Astrocyte (in vitro differentiated cells and primary cell): ENCODE results near the gene CREG2. TPM values are rescaled to one million over a fixed set of nuclear protein-coding genes. Genes with fewer than 3 reads are reported as not detected.

ENCODE experiments used
- DNase-seq: peaks from one replicate; pipeline ENCODE4 v3.0.0-alpha.2; 2010; ENCODE audit warnings: low read depth
- FAIRE-seq: peaks from 2 replicates; lab custom pipeline; 2011; peaks lifted over from hg19 to GRCh38; lab: Jason Lieb, UNC
- H2AFZ ChIP-seq: 2 replicates; pipeline ENCODE4 v1.6.0; 2012; ENCODE audit warnings: low read depth, low read length, inconsistent platforms
- H3K27ac ChIP-seq: 2 replicates; pipeline ENCODE4 v1.5.1; 2011; ENCODE audit warnings: low read depth, low read length, inconsistent platforms
- H3K27me3 ChIP-seq: 2 replicates; pipeline ENCODE4 v1.6.0; 2011; ENCODE audit warnings: low read length, inconsistent platforms; ENCODE audit not compliant: insufficient read depth
- H3K36me3 ChIP-seq: 2 replicates; pipeline ENCODE4 v1.5.1; 2011; ENCODE audit warnings: low read length, inconsistent platforms; ENCODE audit not compliant: insufficient read depth
- H3K4me1 ChIP-seq: 2 replicates; pipeline ENCODE4 v1.5.1; 2011; ENCODE audit warnings: low read length, inconsistent platforms; ENCODE audit not compliant: insufficient read depth
- H3K4me2 ChIP-seq: 2 replicates; pipeline ENCODE4 v1.6.0; 2012; ENCODE audit warnings: low read length, inconsistent platforms
- H3K4me3 ChIP-seq: 2 replicates; pipeline ENCODE4 v1.5.1; 2011; ENCODE audit warnings: low read depth, mild to moderate bottlenecking, low read length, inconsistent platforms; ENCODE audit not compliant: insufficient read depth
- H3K79me2 ChIP-seq: 2 replicates; pipeline ENCODE4 v1.6.0; 2012; ENCODE audit warnings: mild to moderate bottlenecking, low read length, inconsistent platforms; ENCODE audit not compliant: insufficient read depth
- H3K9ac ChIP-seq: 2 replicates; pipeline ENCODE4 v1.6.0; 2012; ENCODE audit warnings: mild to moderate bottlenecking, low read length, inconsistent platforms
- H3K9me3 ChIP-seq: 2 replicates; pipeline ENCODE4 v1.5.1; 2012; ENCODE audit warnings: low read depth, mild to moderate bottlenecking, low read length, inconsistent platforms; ENCODE audit not compliant: insufficient read depth
- H4K20me1 ChIP-seq: 2 replicates; pipeline ENCODE4 v1.6.0; 2012; ENCODE audit warnings: low read length, inconsistent platforms; ENCODE audit not compliant: insufficient read depth
- H3K27ac Mint-ChIP-seq: one replicate; pipeline ENCODE4 v1.8.0; 2021; ENCODE audit warnings: mild to moderate bottlenecking, mixed read lengths; ENCODE audit not compliant: unreplicated experiment
- H3K27me3 Mint-ChIP-seq: one replicate; pipeline ENCODE4 v1.8.0; 2021; ENCODE audit warnings: low read depth, mixed read lengths; ENCODE audit not compliant: unreplicated experiment
- H3K36me3 Mint-ChIP-seq: one replicate; pipeline ENCODE4 v1.8.0; 2021; ENCODE audit warnings: low read depth, mixed read lengths; ENCODE audit not compliant: unreplicated experiment
- H3K4me1 Mint-ChIP-seq: one replicate; pipeline ENCODE4 v1.8.0; 2021; ENCODE audit warnings: low read depth, mixed read lengths; ENCODE audit not compliant: unreplicated experiment
- H3K4me3 Mint-ChIP-seq: one replicate; pipeline ENCODE4 v1.8.0; 2021; ENCODE audit warnings: mild to moderate bottlenecking, moderate library complexity, mixed read lengths; ENCODE audit not compliant: unreplicated experiment
- H3K9me3 Mint-ChIP-seq: one replicate; pipeline ENCODE4 v1.8.0; 2021; ENCODE audit warnings: mild to moderate bottlenecking, mixed read lengths; ENCODE audit not compliant: unreplicated experiment
- CTCF ChIP-seq: IDR thresholded peaks from 2 replicates; pipeline ENCODE4 v1.5.1; 2011; ENCODE audit warnings: low read depth, mild to moderate bottlenecking, inconsistent platforms, low read length, moderate library complexity; ENCODE audit not compliant: insufficient read depth
- EZH2 ChIP-seq: IDR thresholded peaks from 2 replicates; pipeline ENCODE4 v1.6.1; 2012; ENCODE audit warnings: mild to moderate bottlenecking, low read length, inconsistent platforms; ENCODE audit not compliant: insufficient read depth
- total RNA-seq: library from RNA; stranded (reverse); gene quantifications from 2 replicates; pipeline ENCODE4 v1.2.1, GENCODE V29; 2021

Gene CREG2
- total RNA-seq, 1 donor from 2014 or later = 0.11 TPM

GRCh38 chr2:101369100-101369499, 18.2 kb downstream of the CREG2 start:
- Mint-ChIP-seq H3K36me3 (peaks cover 2% of the 10 kb centered on the region), H3K4me1 (no peaks in the 10 kb centered on the region), H3K27ac (no peak overlapping the region), H3K9me3 (peaks cover 5% of the 10 kb centered on the region), H3K27me3 (peaks cover 25% of the 10 kb centered on the region), H3K4me3 (no peak overlapping the region)
- H3K9ac ChIP-seq = no peak overlapping the region
- H3K4me1 ChIP-seq = no peaks in the 10 kb centered on the region
- H3K4me3 ChIP-seq = no peak overlapping the region
- no peaks in the 10 kb centered on the region for H4K20me1 ChIP-seq
- H3K36me3 ChIP-seq = no peaks in the 10 kb centered on the region
- FAIRE-seq (no peak), DNase-seq (no peak)
- H3K4me2 ChIP-seq = no peak overlapping the region
- no peaks in the 10 kb centered on the region for H3K9me3 ChIP-seq
- no peak for TF ChIP-seq EZH2
- TF ChIP-seq CTCF = no peak
- H3K27me3 ChIP-seq = peaks cover 7% of the 10 kb centered on the region
- no peak overlapping the region for H2AFZ ChIP-seq
- H3K27ac ChIP-seq = no peak overlapping the region
- no peaks in the 10 kb centered on the region for H3K79me2 ChIP-seq

GRCh38 chr2:101368376-101368775, 18.9 kb downstream of the CREG2 start:
- TF ChIP-seq CTCF = no peak
- no peak for TF ChIP-seq EZH2
- Mint-ChIP-seq H3K36me3 (peaks cover 2% of the 10 kb centered on the region), H3K4me1 (no peaks in the 10 kb centered on the region), H3K27me3 (peaks cover 29% of the 10 kb centered on the region), H3K27ac (no peak overlapping the region), H3K9me3 (peaks cover 4% of the 10 kb centered on the region), H3K4me3 (no peak overlapping the region)
- no peak for FAIRE-seq
- DNase-seq = no peak
- no peaks in the 10 kb centered on the region for H3K79me2 ChIP-seq
- no peak overlapping the region for H3K9ac ChIP-seq
- no peaks in the 10 kb centered on the region for H4K20me1 ChIP-seq
- no peaks in the 10 kb centered on the region for H3K9me3 ChIP-seq
- no peak overlapping the region for H3K27ac ChIP-seq
- H3K4me1 ChIP-seq = no peaks in the 10 kb centered on the region
- H3K4me2 ChIP-seq = no peak overlapping the region
- H3K27me3 ChIP-seq = peaks cover 11% of the 10 kb centered on the region
- H2AFZ ChIP-seq = no peak overlapping the region
- no peaks in the 10 kb centered on the region for H3K36me3 ChIP-seq
- H3K4me3 ChIP-seq = no peak overlapping the region

- Histone ChIP-seq H3K36me3 (no peaks in the 10 kb centered on the region), H3K9ac (no peak overlapping the region), H3K4me1 (no peaks in the 10 kb centered on the region), H3K4me3 (no peak overlapping the region), H3K27ac (no peak overlapping the region), H3K27me3 (peaks cover 13% of the 10 kb centered on the region), H2AFZ (no peak overlapping the region), H3K4me2 (no peak overlapping the region), H3K9me3 (no peaks in the 10 kb centered on the region), H3K79me2 (no peaks in the 10 kb centered on the region), H4K20me1 (no peaks in the 10 kb centered on the region)
- peaks cover 2% of the 10 kb centered on the region for H3K36me3 Mint-ChIP-seq
- H3K4me1 Mint-ChIP-seq = no peaks in the 10 kb centered on the region
- DNase-seq = no peak
- peaks cover 3% of the 10 kb centered on the region for H3K9me3 Mint-ChIP-seq
- FAIRE-seq = no peak
- no peak overlapping the region for H3K4me3 Mint-ChIP-seq
- peaks cover 30% of the 10 kb centered on the region for H3K27me3 Mint-ChIP-seq
- TF ChIP-seq CTCF = no peak
- TF ChIP-seq EZH2 = no peak
- H3K27ac Mint-ChIP-seq = no peak overlapping the region
These were observed 19.8 kb downstream of the CREG2 start for GRCh38 chr2:101367508-101367907.
